HG03025 (cell line): ENCODE data around the gene LRRC39.
A peak's percentile ranks its signal among the peaks of the same experiment; 100 is the strongest.

Source experiments
- ATAC-seq: cut with Tn5 transposase; IDR thresholded peaks from one replicate; pipeline ENCODE4 v1.9.1; 2021; ENCODE audit warnings: mild to moderate bottlenecking, moderate library complexity; ENCODE audit not compliant: unreplicated experiment, low FRiP score

LRRC39 gene

DNA sequence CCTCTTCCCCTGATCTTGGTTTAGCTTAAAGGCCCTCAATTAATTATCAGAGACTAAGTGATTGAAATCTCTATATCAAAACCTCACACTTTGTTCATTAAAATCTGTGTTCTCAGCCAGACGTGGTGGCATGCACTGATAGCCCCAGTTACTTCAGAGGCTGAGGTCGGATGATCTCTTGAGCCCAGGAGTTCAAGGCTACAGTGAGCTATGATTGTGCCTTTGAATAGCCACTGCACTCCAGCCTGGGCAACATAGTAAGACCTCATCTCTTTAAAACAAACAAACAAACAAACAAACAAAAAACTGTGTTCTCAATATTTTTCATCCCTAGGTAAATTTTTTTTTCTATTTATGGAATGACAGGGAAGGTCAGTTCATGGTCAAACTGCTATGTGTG, 26.4 kb downstream of the LRRC39 start:
- ATAC-seq: no peak

DNA sequence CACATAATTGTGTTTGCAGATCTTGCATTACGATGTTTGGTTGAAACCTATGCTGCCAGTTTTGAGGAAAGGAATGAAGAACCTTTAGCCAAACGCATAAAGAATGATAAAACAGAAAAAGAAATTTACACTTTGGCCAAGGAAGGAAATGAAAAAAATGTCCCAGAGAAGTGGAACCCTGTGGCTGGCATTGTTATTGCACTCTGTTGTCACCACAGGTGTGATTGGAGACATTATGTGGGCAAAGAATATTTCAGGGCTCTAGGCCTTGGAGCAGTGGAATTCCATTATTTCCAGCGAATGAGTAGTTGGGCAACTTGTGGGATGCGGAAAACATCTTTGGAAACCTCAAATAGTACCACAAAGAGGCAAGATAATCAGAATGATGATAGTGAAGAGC, 30.2 kb downstream of the LRRC39 start:
- ATAC-seq: no peak

DNA sequence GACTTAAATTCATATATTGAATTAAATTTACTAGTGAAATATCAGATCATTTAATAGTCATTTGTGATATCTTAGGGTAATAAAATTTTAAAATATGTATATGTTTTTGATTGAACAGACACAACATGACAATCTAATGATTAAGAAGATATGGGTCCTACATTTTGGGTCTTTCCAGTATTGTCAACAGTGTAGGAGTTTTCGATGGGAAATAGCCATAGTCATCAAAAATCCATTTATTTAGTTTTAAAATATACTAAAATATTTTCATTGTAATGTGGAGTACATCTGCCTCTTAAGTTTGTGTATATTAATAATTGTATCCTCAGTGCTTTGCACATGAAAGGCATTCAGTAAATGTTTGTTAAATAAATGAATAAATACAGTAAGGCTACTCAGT, 31.1 kb downstream of the LRRC39 start:
- no peak for ATAC-seq

DNA sequence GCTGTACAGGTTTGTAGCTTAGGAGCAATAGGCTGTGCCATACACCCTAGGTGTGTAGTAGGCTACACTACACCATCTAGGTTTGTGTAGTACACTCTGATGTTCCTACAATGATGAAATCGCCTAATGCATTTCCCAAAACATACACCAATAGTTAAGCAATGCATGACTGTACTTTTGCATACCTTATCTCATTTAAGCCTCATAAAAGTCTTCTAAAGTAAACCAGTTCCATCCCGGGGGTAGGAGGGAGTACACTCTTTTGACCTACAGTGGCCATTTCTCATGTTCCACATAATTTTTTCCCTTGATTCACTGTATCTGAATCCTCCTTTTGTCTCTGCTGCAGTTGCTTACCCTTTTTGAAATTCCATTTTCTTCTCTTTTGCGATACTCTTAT, 32.9 kb downstream of the LRRC39 start:
- ATAC-seq: no peak

DNA sequence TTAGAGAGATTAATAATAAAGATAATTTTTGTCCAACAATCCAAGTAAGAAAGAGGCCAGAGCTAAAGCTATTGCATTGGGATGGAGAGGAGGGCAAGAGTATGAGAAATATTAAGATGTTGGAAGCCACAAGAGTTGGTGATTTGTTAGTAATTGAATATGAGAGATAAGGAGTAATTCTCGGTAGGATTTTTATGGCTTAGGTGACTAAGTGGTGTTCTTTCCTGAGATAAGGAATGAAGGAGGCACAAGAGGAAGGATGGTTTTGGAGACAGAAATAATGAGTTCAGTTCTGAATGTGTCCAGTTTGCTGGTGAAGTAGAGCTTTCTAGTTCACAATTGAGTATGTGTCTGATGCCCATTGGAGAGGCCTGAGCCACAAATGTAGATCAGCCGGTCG, 35.7 kb downstream of the LRRC39 start:
- no peak for ATAC-seq

DNA sequence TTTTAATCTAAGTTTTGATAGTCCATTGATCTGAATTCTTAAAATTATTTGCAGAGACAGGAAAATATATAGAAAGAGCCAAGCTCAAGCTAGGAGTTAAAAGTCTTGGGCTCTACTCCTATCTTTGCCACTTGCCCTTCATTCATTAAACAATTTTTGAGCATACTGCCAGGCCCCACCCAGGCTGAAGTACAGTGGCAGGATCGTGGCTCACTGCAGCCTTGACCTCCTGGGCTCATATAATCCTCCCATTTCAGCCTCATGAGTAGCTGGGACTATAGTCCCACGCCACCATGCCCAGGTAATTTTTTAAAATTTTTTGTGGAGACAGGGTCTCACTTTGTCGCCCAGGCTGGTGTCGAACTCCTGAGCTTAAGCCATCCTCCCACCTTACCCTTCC, 36.9 kb downstream of the LRRC39 start:
- no peak for ATAC-seq

DNA sequence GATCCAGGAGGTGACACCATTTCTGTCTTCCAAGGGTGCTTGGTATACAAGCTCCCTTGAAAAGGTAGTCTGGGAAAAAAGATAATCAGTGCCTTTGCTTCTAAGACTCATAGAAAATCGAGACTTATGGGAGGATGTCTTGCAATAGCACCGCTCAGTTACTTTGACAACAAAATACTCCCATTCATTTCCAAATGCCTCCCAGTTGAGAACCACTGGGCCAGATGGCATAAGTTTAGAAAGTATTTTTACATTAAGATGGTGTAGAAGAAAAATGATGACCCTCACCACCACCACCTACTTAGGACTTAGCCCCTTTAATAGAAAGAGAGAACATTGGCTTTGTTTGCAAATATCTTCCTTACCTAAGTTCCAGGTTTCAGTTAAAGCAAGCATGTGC, 40.5 kb downstream of the LRRC39 start:
- no peak for ATAC-seq

DNA sequence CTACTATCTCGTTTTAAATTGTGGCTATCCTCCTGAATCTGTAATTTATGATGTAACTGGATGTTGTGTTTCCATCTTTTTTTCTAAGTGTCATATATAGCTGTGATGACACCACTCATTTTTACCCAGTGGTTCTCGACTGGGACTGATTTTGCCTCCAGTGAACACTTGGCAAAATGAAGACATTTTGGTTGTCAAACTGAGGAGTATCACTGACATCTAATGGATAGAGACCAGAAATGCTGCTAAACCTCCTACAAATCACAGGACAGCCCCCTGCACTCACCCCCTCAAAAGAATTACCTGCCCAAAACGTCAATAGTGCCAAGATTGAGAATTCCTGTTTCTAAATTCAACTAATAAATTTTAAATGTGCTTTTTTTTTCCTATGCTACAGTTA, 43.2 kb downstream of the LRRC39 start:
- ATAC-seq: no peak

DNA sequence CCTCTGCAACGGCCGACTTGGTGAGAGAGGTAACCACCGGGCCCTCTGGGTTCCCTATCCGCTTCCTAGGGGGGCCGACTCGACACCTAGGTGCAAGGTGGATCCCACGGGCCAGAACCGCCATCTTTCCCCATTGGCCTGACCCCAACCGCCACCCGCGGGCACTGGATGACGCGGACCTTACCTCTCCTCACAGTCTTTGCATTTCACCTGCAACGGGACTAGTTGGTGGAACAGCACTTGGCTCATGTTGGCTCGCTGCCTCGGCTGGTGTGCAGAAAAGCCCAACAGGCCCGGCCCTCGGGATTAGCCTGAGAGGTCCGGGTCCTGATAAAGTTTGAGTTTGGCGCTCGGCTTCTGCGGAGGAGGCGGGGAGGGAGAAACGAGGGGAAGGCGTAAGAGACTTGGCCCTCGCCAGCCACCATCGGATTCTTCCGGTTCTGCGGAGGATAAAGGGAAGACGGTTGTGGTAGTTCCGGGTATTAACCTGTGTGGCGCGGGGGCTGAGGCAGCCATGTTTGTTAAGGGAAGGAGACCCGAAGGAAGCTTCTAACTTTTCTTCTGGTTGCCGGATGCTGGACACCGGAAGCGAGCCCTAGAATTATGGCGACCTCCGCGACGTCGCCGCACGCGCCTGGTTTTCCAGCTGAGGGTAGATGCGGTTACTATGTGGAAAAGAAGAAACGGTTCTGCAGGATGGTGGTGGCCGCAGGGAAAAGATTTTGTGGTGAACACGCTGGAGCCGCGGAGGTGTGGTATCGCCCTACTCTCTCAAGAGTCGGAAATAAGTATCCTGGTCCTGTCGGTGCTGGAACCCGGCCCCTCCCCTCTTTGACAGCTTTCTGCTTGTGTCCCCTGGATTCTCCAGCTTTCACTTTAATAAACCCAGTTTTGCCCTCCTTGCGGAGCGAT, 45.2 kb downstream of the LRRC39 start, which contains the start of the genes SASS6 and TRMT13:
SASS6 (minus strand) TSS at position 365 of the 912 bp plus-strand sequence; CDS start at position 249, 116 bp downstream.
TRMT13 (plus strand) TSS at position 598 of the 912 bp plus-strand sequence; CDS start at position 604, 6 bp downstream.
- peak; percentile 88 for ATAC-seq

DNA sequence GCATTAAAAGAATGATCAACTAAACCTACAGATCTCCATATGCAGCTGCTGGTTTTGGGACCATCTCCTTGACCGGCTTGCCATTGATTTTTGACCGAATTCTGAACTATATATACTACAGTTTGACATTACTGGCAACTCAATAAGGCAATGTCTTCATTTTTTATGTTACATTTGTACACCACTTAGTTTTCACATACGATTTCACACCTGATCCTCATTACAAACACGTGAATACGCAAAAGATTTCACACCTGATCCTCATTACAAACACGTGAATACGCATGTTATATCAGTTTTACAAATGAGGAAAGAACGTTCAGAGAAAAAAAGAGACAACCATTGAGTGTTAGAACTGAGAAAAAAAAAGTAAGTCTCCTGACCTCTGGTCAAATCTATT, 46.4 kb downstream of the LRRC39 start:
- ATAC-seq: no peak

DNA sequence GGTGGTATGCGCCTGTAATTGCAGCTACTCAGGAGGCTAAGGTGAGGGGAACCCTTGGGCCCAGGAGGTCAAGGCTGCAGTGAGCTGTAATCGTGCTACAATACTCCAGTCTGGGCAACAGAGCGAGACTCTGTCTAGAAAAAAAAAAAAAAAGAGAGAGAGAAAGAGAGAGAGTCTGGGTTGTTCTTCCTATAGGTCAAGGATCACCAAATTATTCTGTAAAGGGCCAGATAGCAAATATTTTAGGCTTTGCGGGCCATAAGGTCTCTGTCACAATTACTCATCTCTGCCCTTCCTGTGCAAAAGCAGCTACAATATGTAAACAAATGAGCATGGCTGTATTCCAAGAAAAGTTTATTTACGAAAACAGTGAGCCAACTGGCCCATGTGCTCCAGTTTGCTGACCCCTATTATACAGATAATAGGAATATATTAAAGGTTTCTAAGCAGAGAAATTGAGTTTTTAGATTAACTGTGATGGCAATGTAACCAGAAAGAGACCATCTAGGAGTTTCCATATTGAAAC, 47.4 kb downstream of the LRRC39 start:
- ATAC-seq: no peak

DNA sequence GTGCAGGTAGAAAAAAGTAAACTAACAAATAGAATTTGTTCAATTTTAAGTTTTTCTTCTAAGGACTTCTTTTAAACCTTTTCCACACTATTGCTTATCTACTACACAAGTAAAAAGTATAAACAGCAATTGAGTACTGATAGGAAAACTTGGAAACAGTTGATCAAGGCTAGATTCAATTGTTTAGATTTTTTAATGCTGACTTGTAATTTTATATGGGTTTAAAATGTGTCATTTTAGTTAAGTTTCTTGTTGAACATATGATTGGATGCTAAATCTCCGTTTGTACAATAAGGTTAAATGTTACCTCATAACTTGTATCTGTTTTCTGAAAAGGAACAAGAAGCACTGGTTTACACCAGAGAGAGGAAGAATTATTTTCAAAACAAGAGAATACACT, 50.8 kb downstream of the LRRC39 start:
- ATAC-seq: no peak

DNA sequence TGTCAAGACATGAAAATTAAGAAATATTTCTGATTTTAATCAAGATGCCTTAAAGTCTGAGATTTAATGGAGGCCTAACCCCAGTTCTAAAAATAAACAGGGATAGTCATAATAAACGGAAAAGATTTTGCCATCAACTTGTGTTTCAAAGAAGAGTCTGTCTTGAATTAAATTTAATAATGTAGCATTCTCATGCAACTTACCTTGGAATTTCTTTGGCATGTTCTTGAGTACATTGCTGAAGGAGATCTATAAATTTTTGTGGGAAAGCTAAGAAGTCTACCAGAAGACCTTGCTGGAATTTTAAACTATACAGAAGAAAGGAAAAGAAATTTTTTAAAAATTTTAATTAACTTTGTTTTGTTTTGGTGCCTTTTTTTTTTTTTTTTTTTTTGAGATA, 55.9 kb downstream of the LRRC39 start:
- no peak for ATAC-seq

DNA sequence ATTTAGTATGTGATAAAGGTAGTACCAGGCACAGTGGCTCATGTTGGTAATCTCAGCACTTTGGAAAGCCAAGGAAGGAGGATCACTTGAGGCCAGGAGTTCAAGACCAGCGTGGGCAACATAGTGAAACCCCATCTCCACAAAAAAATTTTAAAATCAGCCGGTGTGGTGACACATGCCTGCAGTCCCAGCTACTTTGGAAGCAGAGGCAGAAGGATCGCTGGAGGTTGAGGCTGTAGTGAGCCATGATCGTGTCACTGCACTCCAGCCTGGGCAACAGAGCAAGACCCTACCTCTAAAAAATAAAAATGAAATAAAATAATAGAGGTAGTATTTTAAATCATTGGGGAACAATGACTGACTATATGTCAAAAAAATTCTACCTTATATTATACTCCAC, 62.5 kb downstream of the LRRC39 start:
- no peak for ATAC-seq

DNA sequence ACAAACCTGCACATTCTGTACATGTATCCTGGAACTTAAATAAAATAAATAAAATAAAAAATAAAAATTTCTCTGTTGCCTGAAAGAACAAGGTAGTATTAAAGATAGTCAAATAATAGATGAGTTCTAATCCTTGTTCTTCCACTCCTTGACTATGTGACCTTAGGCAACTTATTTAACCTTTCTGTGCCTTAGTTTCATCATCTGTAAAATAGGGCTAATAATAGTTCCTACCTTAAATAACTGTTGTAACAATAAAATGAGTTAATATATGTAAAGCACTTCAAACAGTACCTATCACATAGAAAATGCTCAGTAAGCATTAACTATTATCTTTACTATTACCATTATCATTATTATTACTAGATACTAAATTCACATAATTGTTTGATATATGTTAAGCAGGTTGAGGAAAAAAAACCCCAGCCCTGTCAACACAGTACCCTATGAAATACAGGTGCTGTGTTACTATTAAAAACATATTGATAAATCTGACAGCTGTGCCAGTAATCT, 68.4 kb downstream of the LRRC39 start:
- ATAC-seq: no peak

DNA sequence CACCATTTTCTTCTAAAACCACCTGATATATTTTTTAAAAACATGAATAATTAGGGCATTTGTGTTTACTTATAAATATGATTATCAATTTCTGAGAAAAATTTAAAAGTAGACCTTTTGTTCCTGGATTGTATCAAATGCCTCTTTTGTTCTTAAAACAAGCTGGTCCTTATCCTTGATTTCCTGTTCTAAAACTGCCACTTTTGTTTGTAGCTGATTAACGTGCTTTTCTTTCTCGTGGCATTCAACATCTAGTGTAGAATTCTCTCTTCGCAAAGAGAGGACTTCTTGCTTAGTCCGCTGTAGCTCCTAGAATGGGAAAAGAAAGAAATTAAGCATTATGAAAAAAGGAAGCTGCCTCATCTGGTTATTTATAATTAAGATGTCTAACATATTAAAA, 70.4 kb downstream of the LRRC39 start:
- ATAC-seq: no peak

DNA sequence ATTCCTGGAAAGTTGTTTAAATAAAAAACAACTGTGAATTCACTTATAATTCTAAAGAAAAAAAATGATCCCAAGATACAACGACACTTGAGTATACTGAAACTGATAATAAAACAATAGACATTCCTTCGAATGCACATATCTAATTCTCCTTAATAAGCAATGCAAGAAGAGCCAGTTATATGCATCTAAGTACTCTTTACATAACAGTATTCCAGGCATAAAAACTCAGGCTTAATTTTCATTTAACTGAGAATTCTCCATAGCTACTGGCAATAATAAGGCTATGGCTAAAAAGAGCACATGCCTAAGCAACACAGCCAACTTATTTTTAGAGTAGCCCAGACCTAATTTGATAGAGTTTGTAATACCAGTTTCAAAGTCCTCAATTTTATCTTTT, 76.5 kb downstream of the LRRC39 start:
- no peak for ATAC-seq

DNA sequence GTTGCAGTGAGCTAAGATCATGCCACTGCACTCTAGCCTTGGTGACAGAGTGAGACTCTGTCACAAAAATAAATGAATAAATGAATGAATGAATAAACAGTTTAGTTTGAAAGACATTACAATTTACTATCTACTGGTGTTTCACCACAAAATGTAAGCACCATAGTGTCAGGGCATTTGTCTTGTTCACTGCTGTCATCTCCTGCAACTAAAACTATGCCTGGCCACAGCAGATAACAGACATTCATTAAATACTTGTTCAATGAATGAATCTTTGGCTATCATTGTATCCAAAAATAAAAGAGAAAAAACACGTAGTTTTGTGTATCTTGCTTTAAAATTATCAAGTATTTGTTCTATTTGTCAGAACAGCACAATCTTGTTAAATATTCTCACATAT, 77.9 kb downstream of the LRRC39 start:
- ATAC-seq: no peak
